Camera-type eye (tissue), 1 donor: ENCODE results near the gene DNAH8. TPM values are rescaled to one million over a fixed set of nuclear protein-coding genes. Genes with fewer than 3 reads are reported as not detected.

Experiments
- total RNA-seq: library from RNA; depleted of rRNA; stranded (reverse); fragments of >200 nt; gene quantifications from one replicate; pipeline ENCODE4 v1.2.3, GENCODE V29; 2014

The DNAH8 gene
- total RNA-seq = 0.27 TPM

GRCh38 chr6:38715016-38715689 lies at the start of gene DNAH8:
Gene DNAH8 (plus strand): TSS chr6:38715311. CDS start chr6:38722810, 7,499 bp downstream.

GRCh38 chr6:38702558-38703397 lies 12.3 kb upstream of the DNAH8 start, which contains the start of gene GLO1:
Gene GLO1 (minus strand): TSS chr6:38703145. CDS start chr6:38703054, 91 bp downstream.

GRCh38 chr6:39048481-39049399 lies 333.6 kb downstream of the DNAH8 start, which contains the start of gene GLP1R:
Gene GLP1R (plus strand): TSS chr6:39048781. CDS start chr6:39048841, 60 bp downstream.

Other genes with a start within 250 kb of the DNAH8 start
- gene BTBD9, start 75.4 kb upstream of the DNAH8 start, total RNA-seq = 43.9 TPM
- 113 TPM for gene GLO1, start 12.2 kb upstream of the DNAH8 start, total RNA-seq